Esophagus squamous epithelium (tissue), 4 donors: ENCODE data around the gene ABCA9.

ENCODE experiments used
- POLR2A ChIP-seq, 4 donors: fragments of 450-650 bp; IDR thresholded peaks; one replicate each; pipeline ENCODE4 v1.6.1; 2017; ENCODE audit warnings: antibody characterized with exemption in 4 of 4, mild to moderate bottlenecking in 4 of 4, moderate library complexity in 3 of 4
- TF ChIP-seq, protein P1 (sequence below), 6 experiments: fragments of 450-650 bp in 4 of 6; fragments of 200-600 bp in 2 of 6; sonication (generic) in 2 of 6; IDR thresholded peaks; one replicate each; pipeline ENCODE4 v1.5.1; 2016 to 2019; ENCODE audit warnings: antibody characterized with exemption in 6 of 6, mild to moderate bottlenecking in 4 of 6, moderate library complexity in 4 of 6

GRCh38 chr17:69090365-69090764 lies 29.6 kb upstream of the ABCA9 start:
- no peak for TF ChIP-seq POLR2A (IDR thresholded peaks at IDR 0.05)
- TF ChIP-seq, protein P1, sequence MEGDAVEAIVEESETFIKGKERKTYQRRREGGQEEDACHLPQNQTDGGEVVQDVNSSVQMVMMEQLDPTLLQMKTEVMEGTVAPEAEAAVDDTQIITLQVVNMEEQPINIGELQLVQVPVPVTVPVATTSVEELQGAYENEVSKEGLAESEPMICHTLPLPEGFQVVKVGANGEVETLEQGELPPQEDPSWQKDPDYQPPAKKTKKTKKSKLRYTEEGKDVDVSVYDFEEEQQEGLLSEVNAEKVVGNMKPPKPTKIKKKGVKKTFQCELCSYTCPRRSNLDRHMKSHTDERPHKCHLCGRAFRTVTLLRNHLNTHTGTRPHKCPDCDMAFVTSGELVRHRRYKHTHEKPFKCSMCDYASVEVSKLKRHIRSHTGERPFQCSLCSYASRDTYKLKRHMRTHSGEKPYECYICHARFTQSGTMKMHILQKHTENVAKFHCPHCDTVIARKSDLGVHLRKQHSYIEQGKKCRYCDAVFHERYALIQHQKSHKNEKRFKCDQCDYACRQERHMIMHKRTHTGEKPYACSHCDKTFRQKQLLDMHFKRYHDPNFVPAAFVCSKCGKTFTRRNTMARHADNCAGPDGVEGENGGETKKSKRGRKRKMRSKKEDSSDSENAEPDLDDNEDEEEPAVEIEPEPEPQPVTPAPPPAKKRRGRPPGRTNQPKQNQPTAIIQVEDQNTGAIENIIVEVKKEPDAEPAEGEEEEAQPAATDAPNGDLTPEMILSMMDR (IDR thresholded peaks at IDR 0.05) = no peak
